ENCODE data around the gene DPCD. TPM values are rescaled to one million over a fixed set of nuclear protein-coding genes. Genes with fewer than 3 reads are reported as not detected.

The DPCD gene
- total RNA-seq, 4 donors from 2014 or later: 13.4 to 30.1 (median 24.5) TPM

- no peak for TF ChIP-seq CTCF (IDR thresholded peaks at IDR 0.05)
- TF ChIP-seq POLR2AphosphoS5 (IDR thresholded peaks at IDR 0.05): no peak
- no peak for TF ChIP-seq EP300 (IDR thresholded peaks at IDR 0.05)
- TF ChIP-seq POLR2A (IDR thresholded peaks at IDR 0.05): no peak
- Histone ChIP-seq H3K27me3 (peaks cover 51% of the 10 kb centered on the region), H3K4me1 (no peaks in the 10 kb centered on the region), H3K36me3 (peaks cover 0 to 13% of the 10 kb centered on the region in 2 donors), H3K27ac (no peak overlapping the region), H3K4me3 (no peak overlapping the region), H3K9me3 (no peaks in the 10 kb centered on the region)
- no peak for ATAC-seq
- 66 to 100% methylated on average over 2 to 7 of the region's 12 CpGs for WGBS, 2 donors (ENCODE audit: low coverage in 1 of 2)
These were observed 28.4 kb upstream of the DPCD start for GRCh38 chr10:101559596-101560297.

- H3K27ac ChIP-seq: no peak overlapping the region
- no peaks in the 10 kb centered on the region for H3K9me3 ChIP-seq
- 83% methylated on average over 1 of the region's 2 CpGs; no CpG with 5 or more reads in 1 of the 2 donors for WGBS, 2 donors (ENCODE audit: low coverage in 1 of 2)
- no peak for ATAC-seq
- TF ChIP-seq EP300 (IDR thresholded peaks at IDR 0.05) (no peak), POLR2A (IDR thresholded peaks at IDR 0.05) (no peak), POLR2AphosphoS5 (IDR thresholded peaks at IDR 0.05) (no peak), CTCF (IDR thresholded peaks at IDR 0.05) (no peak)
- no peak overlapping the region for H3K4me3 ChIP-seq
- no peaks in the 10 kb centered on the region for H3K4me1 ChIP-seq
- peaks cover 58% of the 10 kb centered on the region for H3K27me3 ChIP-seq
- H3K36me3 ChIP-seq: peaks cover 0 to 5% of the 10 kb centered on the region in 2 donors
These were observed 27.6 kb upstream of the DPCD start for GRCh38 chr10:101560298-101561067.

- WGBS, 2 donors (ENCODE audit: low coverage in 1 of 2): 100% methylated on average over 1 of the region's 15 CpGs; no CpG with 5 or more reads in 1 of the 2 donors
- Histone ChIP-seq H3K27me3 (peaks cover 66% of the 10 kb centered on the region), H3K4me1 (peaks cover 0 to 4% (median 2%) of the 10 kb centered on the region in 3 donors), H3K4me3 (no peak overlapping the region), H3K9me3 (no peaks in the 10 kb centered on the region), H3K36me3 (no peaks in the 10 kb centered on the region), H3K27ac (no peak overlapping the region)
- no peak for TF ChIP-seq POLR2A (IDR thresholded peaks at IDR 0.05)
- no peak for TF ChIP-seq CTCF (IDR thresholded peaks at IDR 0.05)
- TF ChIP-seq POLR2AphosphoS5 (IDR thresholded peaks at IDR 0.05): no peak
- no peak for TF ChIP-seq EP300 (IDR thresholded peaks at IDR 0.05)
- ATAC-seq: no peak
These were observed 26.8 kb upstream of the DPCD start for GRCh38 chr10:101561068-101561915.

GRCh38 chr10:101562231-101562630, 25.9 kb upstream of the DPCD start:
- WGBS, 2 donors (ENCODE audit: low coverage in 1 of 2): 75 to 100% methylated on average over 1 to 2 of the region's 5 CpGs
- Histone ChIP-seq H3K9me3 (no peaks in the 10 kb centered on the region), H3K4me3 (no peak overlapping the region), H3K4me1 (peaks cover 0 to 10% (median 7%) of the 10 kb centered on the region in 3 donors), H3K36me3 (no peaks in the 10 kb centered on the region), H3K27me3 (peaks cover 75% of the 10 kb centered on the region), H3K27ac (no peak overlapping the region)
- no peak for ATAC-seq
- TF ChIP-seq CTCF (IDR thresholded peaks at IDR 0.05): no peak
- no peak for TF ChIP-seq EP300 (IDR thresholded peaks at IDR 0.05)
- TF ChIP-seq POLR2AphosphoS5 (IDR thresholded peaks at IDR 0.05): no peak
- TF ChIP-seq POLR2A (IDR thresholded peaks at IDR 0.05): no peak

All from gastroesophageal sphincter (tissue), 4 donors.